SK-N-SH treated with all-trans-retinoic acid at 6 μM for 48 hours (cell line): ENCODE measurements around the gene SUSD5.

Experiments used
- ARNTL ChIP-seq: fragments of 450-650 bp; formaldehyde crosslinking; IDR thresholded peaks from 2 replicates; pipeline ENCODE4 v1.5.0; 2020; ENCODE audit warnings: low read depth, mild to moderate bottlenecking, moderate library complexity, borderline replicate concordance
- TCF4 ChIP-seq: fragments of 250-450 bp; sonication (Bioruptor Pico); IDR thresholded peaks from 2 replicates; pipeline ENCODE4 v1.8.0; 2021; ENCODE audit warnings: mild to moderate bottlenecking, moderate library complexity, borderline replicate concordance
- ZFP30 ChIP-seq: fragments of 450-650 bp; formaldehyde crosslinking; IDR thresholded peaks from 2 replicates; pipeline ENCODE4 v1.5.0; 2022; ENCODE audit warnings: mild to moderate bottlenecking, moderate library complexity

DNA sequence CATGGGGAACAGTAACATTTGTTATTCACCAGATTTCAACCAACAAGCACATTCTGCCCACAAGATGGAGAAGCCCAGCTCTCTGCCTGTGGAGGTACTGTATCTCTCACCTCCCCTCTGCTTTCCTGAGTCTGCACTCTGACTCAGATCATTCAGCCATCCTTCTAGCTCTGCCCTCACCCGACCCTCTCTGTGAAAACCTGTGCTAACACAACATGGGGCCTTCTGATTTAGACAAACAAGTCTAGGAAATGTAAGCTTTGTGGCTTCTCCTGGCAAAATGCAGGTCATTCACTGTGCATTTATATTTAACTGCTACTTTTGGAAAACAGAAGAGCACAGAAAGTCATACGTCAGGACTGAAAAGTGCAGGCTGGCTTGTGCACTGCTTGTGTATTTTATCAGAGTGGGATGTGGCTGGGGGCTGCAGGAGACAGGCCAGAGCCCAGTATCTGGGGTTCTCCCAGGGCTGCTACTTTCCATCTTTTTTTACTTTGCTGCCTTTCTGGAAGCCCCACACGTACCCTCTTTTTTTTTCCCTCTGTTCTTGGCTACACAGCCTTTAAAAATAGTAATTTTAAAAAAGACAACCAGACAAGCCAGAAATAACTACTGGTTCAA lies 50.8 kb downstream of the SUSD5 start:
- TF ChIP-seq ZFP30 (CRISPR knock-in tag): no peak
- TF ChIP-seq TCF4 (CRISPR knock-in tag): no peak
- TF ChIP-seq ARNTL: no peak
